Bone marrow (tissue), 2 donors: ENCODE measurements around the gene CABLES1.

Experiments used
- DNase-seq, 2 donors: peaks; one replicate each; lab custom pipeline; 2025; lab: John Stamatoyannopoulos, UW

The CABLES1 gene

GRCh38 chr18:23191232-23191631, 55.9 kb downstream of the CABLES1 start:
- DNase-seq = no peak

DNA sequence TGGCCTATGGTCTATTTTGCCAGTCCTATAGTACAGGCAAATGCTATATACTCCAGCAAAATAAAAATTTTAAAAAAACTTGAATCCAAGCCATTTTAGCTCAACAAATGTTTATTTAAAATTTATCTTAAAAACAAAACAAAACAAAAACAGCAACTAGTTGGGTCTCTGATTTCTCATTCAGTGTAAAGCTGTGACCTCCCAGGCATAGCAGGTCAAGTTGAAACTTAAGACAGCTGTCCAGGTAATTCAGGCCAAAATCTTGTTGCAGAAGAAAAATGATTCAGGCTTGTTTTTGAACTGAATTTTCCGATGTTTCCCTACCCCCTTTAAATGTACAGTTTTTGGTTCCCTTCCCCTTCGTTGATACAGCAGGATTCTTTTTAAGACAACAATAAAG, 58.5 kb downstream of the CABLES1 start:
- no peak for DNase-seq

DNA sequence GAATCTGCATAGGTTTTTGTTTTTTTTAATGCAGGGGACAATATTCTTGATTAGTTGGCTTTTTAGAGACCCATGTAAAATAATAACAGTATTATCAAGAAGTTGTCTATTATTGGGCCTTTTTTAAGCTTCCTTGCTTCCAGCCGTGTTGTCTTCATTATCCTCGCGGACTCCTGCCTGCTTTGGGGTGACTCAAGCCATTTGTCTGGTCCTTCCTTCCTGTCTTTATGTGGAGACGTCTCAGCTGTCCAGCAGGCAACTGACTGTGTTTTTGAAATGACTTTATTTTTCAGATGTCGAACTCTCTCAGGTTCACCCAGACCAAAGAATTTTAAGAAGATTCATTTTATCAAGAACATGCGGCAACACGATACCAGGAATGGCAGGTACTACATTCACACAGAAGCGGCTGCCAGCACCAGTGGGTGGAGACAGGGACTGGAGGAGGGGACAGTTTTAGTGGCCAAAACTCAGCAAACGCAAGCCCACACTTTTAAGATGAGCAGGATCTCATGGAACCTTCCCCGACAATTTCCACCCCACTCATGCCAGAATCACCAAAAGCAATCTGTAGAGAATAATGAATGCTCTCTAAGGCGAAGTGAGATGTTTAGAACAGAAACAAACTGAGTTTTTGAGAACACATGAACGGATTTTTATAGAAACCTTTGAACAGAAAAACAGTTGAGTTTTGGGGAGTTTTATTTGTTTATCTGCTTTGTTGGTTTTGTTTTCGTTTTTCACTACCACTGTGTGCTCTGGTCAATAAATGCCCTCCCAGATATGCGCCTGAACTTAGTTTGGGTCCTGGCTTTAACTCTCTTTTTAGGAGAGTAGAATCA, 59.1 kb downstream of the CABLES1 start:
- no peak for DNase-seq

- DNase-seq = no peak
These were observed 60.0 kb downstream of the CABLES1 start for GRCh38 chr18:23194997-23195957.

DNA sequence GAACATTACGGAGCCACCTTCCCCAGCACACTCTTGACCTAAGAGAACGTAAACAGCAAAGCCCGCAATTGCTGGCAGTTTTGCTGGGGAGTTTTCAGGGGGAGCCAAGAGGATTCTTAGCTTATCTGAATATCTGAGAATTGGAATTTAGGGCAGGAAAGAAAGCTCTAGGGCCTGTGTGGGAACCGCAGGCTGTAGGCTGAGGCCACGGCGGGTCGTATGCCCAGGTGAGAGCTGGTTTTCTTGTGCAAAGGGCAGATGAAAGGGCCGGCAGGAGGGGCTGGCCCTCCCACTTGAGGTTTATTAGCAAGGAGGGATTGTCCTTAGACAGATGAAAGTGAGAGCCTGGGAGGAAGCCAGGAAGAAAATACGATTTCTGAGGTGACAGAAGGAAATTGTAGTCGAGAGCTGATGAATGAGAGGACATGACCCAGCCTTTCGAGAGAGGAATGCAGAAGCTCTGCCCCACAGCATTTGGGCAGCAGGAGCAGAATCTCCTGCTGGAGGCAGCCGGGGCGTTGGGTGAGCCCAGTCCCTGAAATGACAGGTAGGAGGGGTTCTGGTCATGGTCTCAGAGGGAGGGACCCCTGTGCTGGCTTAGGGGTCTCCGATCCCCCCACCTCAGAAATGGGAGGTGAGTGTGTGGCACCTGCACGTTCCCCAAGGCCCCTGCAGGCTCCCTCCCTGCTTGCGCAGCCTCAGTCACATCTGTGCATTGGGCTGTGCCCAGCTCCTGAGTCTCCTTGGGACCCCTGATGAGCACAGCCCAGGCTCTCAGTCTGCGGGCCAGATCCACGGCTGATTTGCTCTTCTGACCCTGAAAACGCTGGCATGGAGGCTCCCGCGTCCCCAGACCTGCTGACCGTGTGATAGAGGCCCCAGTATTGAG, 61.1 kb downstream of the CABLES1 start:
- DNase-seq = no peak

DNA sequence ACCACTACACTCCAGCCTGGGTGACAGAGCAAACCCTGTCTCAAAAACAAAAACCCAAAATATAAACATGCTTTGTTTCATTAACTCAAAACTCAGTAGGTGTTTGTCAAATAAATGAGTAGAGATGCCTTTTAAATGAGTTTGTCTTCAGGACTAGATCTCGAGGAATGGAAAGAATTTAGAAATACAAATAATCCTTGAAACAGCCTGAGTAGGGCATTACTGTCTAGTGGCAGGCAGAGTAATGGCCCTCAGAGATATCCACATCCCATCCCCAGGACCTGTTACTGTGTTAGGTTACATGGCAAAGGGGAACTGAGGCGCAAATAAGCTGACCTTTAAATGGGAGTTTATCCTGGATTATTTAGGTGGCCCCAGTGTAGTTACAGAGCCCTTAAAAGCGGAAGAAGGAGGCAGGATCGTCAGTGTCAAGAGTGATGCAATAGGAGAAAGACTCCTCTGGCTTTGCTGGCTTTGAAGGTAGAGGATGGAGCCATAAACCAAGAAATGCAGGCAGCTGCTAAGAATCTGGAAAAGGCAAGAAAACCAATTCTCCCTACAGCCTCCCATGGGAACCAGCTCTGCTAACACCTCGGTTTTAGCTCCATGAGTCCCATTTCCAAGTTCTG, 63.0 kb downstream of the CABLES1 start:
- DNase-seq = no peak

GRCh38 chr18:23200756-23201155, 65.5 kb downstream of the CABLES1 start:
- no peak for DNase-seq

- no peak for DNase-seq
These were observed 66.5 kb downstream of the CABLES1 start for GRCh38 chr18:23201741-23202140.

- no peak for DNase-seq
These were observed 68.7 kb downstream of the CABLES1 start for GRCh38 chr18:23203891-23204432.

GRCh38 chr18:23204589-23205235, 69.4 kb downstream of the CABLES1 start:
- no peak for DNase-seq

GRCh38 chr18:23205980-23206379, 70.7 kb downstream of the CABLES1 start:
- DNase-seq = no peak

DNA sequence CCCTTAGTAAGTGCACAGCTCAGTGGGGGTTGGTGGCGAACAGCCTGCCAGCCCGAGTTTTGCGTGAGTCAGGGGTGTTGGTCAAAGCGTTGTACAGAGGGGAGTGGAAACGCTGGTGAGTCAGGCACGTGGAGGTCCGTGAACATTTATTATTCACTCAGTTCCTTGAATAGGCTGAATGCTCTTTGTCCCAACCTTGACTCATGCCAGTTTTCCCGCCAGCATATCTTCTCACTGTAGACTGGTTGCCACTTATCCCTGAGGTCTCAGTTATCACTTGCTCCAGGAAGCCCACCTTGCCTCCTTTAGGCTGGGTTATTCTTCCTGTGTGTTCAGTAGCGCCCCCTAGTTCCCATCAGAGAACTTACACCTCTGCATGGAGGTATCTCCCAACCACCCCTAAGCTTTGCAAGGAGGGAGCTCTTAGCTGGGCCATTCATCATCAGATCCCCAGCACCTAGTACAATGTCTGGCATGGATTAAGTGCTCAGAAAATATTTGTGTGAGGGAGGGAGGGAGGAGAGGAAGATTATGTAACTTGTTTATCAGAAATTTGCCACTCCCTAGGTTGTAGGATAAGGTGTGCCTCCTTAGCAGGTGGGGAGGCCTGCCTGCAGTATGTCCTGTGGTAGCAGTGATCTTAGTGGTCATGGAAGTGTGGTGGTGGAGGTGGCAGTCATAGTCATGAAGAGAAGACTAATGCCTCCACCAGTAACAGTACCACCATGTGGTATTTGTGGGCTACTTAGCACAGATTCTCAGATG, 72.1 kb downstream of the CABLES1 start:
- DNase-seq = no peak

GRCh38 chr18:23207994-23208393, 72.7 kb downstream of the CABLES1 start:
- no peak for DNase-seq

GRCh38 chr18:23208600-23208999, 73.3 kb downstream of the CABLES1 start:
- no peak for DNase-seq

GRCh38 chr18:23209031-23209430, 73.7 kb downstream of the CABLES1 start:
- no peak for DNase-seq

DNA sequence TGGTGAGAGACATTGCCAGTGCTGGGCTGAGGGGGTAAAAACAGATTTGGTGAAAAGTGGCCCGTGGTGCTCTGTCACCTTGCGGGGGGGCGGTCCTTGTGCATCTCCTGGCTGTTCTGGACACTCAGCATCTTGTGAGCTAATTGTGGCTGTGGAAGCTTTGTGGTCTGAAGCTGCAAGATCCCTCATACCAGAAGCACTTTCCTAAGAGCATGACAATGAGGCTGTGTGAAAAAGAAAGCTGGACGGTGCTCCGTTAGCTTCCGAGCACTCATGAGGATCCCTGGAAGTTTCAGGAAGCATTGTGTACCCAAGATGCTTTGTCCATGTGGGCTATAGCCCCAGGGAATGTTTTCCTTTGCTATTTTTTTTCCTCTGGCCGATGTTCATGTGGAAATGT, 74.5 kb downstream of the CABLES1 start:
- DNase-seq = no peak

DNA sequence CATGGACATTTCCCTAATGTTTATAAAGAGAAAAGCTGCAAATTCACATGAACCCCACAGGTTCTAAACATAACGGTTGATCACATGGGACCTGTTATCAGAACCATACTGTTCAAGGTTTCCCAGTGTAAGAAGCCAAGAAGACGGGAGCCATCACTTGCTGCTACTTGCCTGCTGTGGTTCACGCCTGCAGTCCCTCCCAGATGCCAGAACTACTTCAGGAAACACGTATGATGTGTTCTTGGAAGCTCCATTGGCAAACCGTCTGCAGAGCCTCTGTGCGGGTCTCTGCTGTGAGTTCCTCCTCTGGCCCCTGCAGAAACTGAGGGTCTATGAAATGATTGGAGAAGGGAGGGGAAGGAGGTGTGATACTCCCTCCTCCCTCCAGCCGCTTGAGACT, 75.2 kb downstream of the CABLES1 start:
- no peak for DNase-seq

GRCh38 chr18:23211146-23211545, 75.9 kb downstream of the CABLES1 start:
- no peak for DNase-seq

DNA sequence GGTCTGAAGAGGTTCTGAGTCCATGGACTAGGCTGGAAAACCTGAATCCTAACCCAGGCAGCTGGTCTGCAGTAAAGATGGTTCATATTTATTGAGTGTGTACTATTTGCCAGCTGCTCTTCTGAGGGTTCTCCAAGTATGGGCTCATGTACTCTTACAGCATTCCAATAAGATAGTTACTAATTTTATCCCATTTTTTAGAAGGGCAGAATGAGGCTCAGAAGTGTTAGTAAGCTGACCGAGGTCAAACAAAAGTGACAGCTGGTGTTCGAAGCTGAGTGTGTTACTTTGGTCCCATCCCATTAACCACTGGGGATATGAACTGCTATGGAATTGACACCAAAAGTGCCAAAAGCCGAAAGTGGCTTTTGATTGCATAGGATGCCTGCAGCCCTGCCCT, 76.9 kb downstream of the CABLES1 start:
- no peak for DNase-seq

DNA sequence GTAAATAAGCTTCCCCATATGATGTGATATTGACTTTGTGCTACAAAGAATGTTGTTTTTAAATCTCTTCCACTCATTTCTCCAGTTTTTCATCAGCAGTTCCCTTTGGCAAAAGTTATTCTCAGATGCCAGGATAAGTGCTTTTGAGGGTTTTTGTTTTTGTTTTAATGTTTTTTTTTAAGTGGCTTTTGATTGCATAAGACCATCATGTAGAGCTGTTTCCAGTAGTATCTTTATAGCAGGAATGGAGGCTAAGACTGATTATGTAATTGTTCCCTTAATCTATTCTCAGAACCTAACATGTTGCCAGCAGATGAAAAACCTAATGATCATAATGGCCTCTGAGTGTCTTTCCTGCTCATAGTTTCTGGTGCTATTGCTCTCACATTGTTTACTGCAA, 77.9 kb downstream of the CABLES1 start:
- DNase-seq = no peak
